Right renal cortex interstitium (tissue), 3 donors: Measurements from ENCODE around the gene FUZ. TPM values are rescaled to one million over a fixed set of nuclear protein-coding genes. Genes with fewer than 3 reads are reported as not detected.

Source experiments
- DNase-seq, 3 donors: peaks; one replicate each; pipeline ENCODE4 v3.0.0-alpha.2; 2013; ENCODE audit warnings: low read depth in 3 of 3, low spot score in 2 of 3
- polyA plus RNA-seq, 3 donors: library from polyadenylated mRNA; unstranded; fragments of 120-200 nt; gene quantifications; one replicate each; pipeline ENCODE4 v1.2.1, GENCODE V29; 2013; ENCODE audit not compliant: insufficient read length in 3 of 3

FUZ gene
- polyA plus RNA-seq, 3 donors, result 29.3 to 37.1 (median 37.0) TPM

- peak in 2 of 3 donors; percentile 78 to 82 for DNase-seq
These were observed 4.4 kb downstream of the FUZ start for GRCh38 chr19:49808711-49809159.

- no peak for DNase-seq
These were observed 5.0 kb downstream of the FUZ start for GRCh38 chr19:49807904-49808675.

- no peak for DNase-seq
These were observed 5.8 kb downstream of the FUZ start for GRCh38 chr19:49807058-49807903.

GRCh38 chr19:49806620-49806959 is 6.5 kb downstream of the FUZ start:
- no peak for DNase-seq

GRCh38 chr19:49805822-49806619 is 7.1 kb downstream of the FUZ start:
- DNase-seq, result no peak

- no peak for DNase-seq
These were observed 9.6 kb downstream of the FUZ start for GRCh38 chr19:49803529-49803856.

- DNase-seq, result no peak
These were observed 10.1 kb downstream of the FUZ start for GRCh38 chr19:49802836-49803528.

GRCh38 chr19:49801966-49802661 is 11.0 kb downstream of the FUZ start:
- DNase-seq, result peak in 2 of 3 donors; percentile 76 to 84

GRCh38 chr19:49801401-49801888 is 11.6 kb downstream of the FUZ start:
- DNase-seq, result no peak

GRCh38 chr19:49800771-49801170 is 12.3 kb downstream of the FUZ start:
- no peak for DNase-seq

- no peak for DNase-seq
These were observed 13.2 kb downstream of the FUZ start for GRCh38 chr19:49799798-49800376.

- DNase-seq, result no peak
These were observed 13.8 kb downstream of the FUZ start for GRCh38 chr19:49799271-49799797.

- DNase-seq, result no peak
These were observed 14.5 kb downstream of the FUZ start for GRCh38 chr19:49798574-49798973.

GRCh38 chr19:49795615-49796014 is 17.5 kb downstream of the FUZ start:
- no peak for DNase-seq

- DNase-seq, result no peak
These were observed 19.6 kb downstream of the FUZ start for GRCh38 chr19:49793561-49793840.

- no peak for DNase-seq
These were observed 20.1 kb downstream of the FUZ start for GRCh38 chr19:49792829-49793560.

GRCh38 chr19:49791776-49792445 is 21.2 kb downstream of the FUZ start:
- no peak for DNase-seq

- DNase-seq, result no peak
These were observed 22.2 kb downstream of the FUZ start for GRCh38 chr19:49790866-49791265.
